IMR-90 (cell line): ENCODE data around the gene RHBDF1.

Source experiments
- BHLHE40 ChIP-seq: fragments of 150-350 bp; IDR thresholded peaks from 2 replicates; pipeline ENCODE4 v1.6.1; 2016; ENCODE audit warnings: mild to moderate bottlenecking, low read depth, low read length
- CEBPB ChIP-seq: IDR thresholded peaks from 2 replicates; pipeline ENCODE4 v1.6.1; 2012; ENCODE audit warnings: low read depth, low read length, improper control_type of control experiment
- CHD1 ChIP-seq: IDR thresholded peaks from 2 replicates; pipeline ENCODE4 v1.6.1; 2012; ENCODE audit warnings: low read depth, low read length, improper control_type of control experiment
- CTCF ChIP-seq: conservative IDR thresholded peaks from 2 replicates; pipeline ENCODE4 v1.5.1; 2012; ENCODE audit warnings: mild to moderate bottlenecking, low read depth, low read length, improper control_type of control experiment
- MXI1 ChIP-seq: IDR thresholded peaks from 2 replicates; pipeline ENCODE4 v1.6.1; 2012; ENCODE audit warnings: low read depth, mild to moderate bottlenecking, low read length, moderate library complexity, borderline replicate concordance
- NFE2L2 ChIP-seq: fragments of 150-350 bp; IDR thresholded peaks from 2 replicates; pipeline ENCODE4 v1.6.1; 2016; ENCODE audit warnings: low read depth, mild to moderate bottlenecking, low read length
- POLR2A ChIP-seq: IDR thresholded peaks from 2 replicates; pipeline ENCODE4 v1.6.1; 2012; ENCODE audit warnings: mild to moderate bottlenecking, low read depth, low read length
- RAD21 ChIP-seq: IDR thresholded peaks from 2 replicates; pipeline ENCODE4 v1.6.1; 2012; ENCODE audit warnings: low read length, improper control_type of control experiment
- RFX5 ChIP-seq: IDR thresholded peaks from 2 replicates; pipeline ENCODE4 v1.8.0; 2012; ENCODE audit warnings: low read depth, mild to moderate bottlenecking, low read length, moderate library complexity
- USF2 ChIP-seq: fragments of 150-350 bp; IDR thresholded peaks from 2 replicates; pipeline ENCODE4 v1.6.1; 2017; ENCODE audit warnings: mild to moderate bottlenecking, antibody characterized with exemption, low read length, low read depth

DNA sequence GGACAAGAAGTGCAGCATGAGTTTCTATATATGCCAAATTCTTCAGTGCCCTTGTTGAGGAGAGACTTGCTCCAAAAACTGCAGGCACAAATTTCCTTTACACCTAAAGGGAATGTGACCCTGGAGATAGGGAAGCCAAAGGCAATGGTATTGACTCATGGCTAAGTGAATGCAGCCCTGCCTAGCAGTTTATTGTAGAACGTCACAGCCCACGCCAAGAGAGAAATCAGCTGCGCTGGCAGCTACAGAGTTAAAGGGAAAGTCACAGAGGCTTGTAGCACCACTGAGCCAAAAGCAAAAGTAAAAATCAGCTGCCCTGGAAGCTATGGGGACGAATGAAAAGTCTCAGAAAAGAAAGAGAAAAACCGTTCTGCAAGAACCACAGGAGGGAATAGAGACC lies 29.1 kb downstream of the RHBDF1 start:
- no peak for TF ChIP-seq POLR2A
- TF ChIP-seq CTCF: no peak
- TF ChIP-seq USF2: no peak
- TF ChIP-seq RAD21: no peak
- TF ChIP-seq RFX5: no peak
- no peak for TF ChIP-seq BHLHE40
- no peak for TF ChIP-seq MXI1
- no peak for TF ChIP-seq CHD1
- TF ChIP-seq CEBPB: no peak
- TF ChIP-seq NFE2L2: no peak
